Stimulated activated effector memory CD8-positive, alpha-beta T cell treated with anti-CD3 and anti-CD28 coated beads, Interleukin-12 subunit alpha, Interleukin-12 subunit beta, amount 100 ng/mL, for 72 hours (primary cell): ENCODE measurements around the gene KRT75.

Source experiments
- ATAC-seq: fragments of 150-1000 bp; cut with Tn5 transposase; 2 replicates; pipeline ENCODE4 v1.10.0; 2021
- DNase-seq, 2 donors: peaks; one replicate each; pipeline ENCODE4 v3.0.0; 2021 to 2022; ENCODE audit warnings: low spot score in 2 of 2
- H3K27ac Mint-ChIP-seq: one replicate; pipeline ENCODE4 v1.8.0; 2022; ENCODE audit warnings: mild to moderate bottlenecking, mixed read lengths
- H3K36me3 Mint-ChIP-seq: one replicate; pipeline ENCODE4 v1.8.0; 2022; ENCODE audit warnings: mild to moderate bottlenecking, mixed read lengths
- H3K4me1 Mint-ChIP-seq: one replicate; pipeline ENCODE4 v1.8.0; 2022; ENCODE audit warnings: mixed read lengths
- H3K4me3 Mint-ChIP-seq: one replicate; pipeline ENCODE4 v1.8.0; 2022; ENCODE audit warnings: mild to moderate bottlenecking, mixed read lengths
- H3K9me3 Mint-ChIP-seq: one replicate; pipeline ENCODE4 v1.8.0; 2022; ENCODE audit warnings: mixed read lengths

Gene KRT75

DNA sequence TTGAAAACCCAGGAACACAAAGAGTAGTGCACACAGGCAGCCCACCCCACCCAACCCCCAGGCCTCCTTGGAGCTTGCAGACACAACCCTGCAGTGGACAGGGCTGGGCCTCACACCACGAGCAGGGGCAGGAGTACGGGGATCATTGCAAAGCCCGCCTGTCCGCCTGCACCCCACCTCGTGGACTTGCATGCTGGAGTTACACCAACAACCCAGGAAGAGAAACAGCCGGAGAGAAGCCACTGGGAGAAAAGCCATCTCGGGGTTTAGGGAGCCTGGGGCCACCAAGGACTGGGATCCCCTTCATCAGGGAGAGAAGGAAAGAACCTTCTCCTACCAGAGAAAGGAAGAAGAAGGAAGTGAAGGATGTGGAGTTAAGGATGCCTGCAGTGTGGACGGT lies 56.9 kb downstream of the KRT75 start:
- no peaks in the 10 kb centered on the region for H3K4me1 Mint-ChIP-seq
- DNase-seq (no peak), ATAC-seq (no peak)
- no peaks in the 10 kb centered on the region for H3K36me3 Mint-ChIP-seq
- H3K4me3 Mint-ChIP-seq: no peak overlapping the region
- no peaks in the 10 kb centered on the region for H3K9me3 Mint-ChIP-seq
- no peak overlapping the region for H3K27ac Mint-ChIP-seq
